Trophoblast cell (in vitro differentiated cells and primary cell): ENCODE results near the gene ZBTB16.

Source experiments
- DNase-seq, 2 donors: peaks; one replicate each; pipeline ENCODE4 v3.0.0-alpha.2; 2016
- H2AFZ ChIP-seq: 2 replicates; pipeline ENCODE4 v1.6.1; 2013; ENCODE audit warnings: low read length, moderate library complexity, mild to moderate bottlenecking; ENCODE audit not compliant: insufficient read depth, poor library complexity
- H2AK5ac ChIP-seq: 2 replicates; pipeline ENCODE4 v1.6.1; 2013; ENCODE audit warnings: mild to moderate bottlenecking, low read length
- H2BK120ac ChIP-seq: 2 replicates; pipeline ENCODE4 v1.6.1; 2013; ENCODE audit warnings: low read length, mild to moderate bottlenecking, moderate library complexity; ENCODE audit not compliant: insufficient read depth, poor library complexity
- H2BK12ac ChIP-seq: 2 replicates; pipeline ENCODE4 v1.6.1; 2013; ENCODE audit warnings: mild to moderate bottlenecking, low read length, moderate library complexity
- H2BK5ac ChIP-seq: 2 replicates; pipeline ENCODE4 v1.6.1; 2013; ENCODE audit warnings: low read length, low read depth, moderate library complexity, mild to moderate bottlenecking; ENCODE audit not compliant: poor library complexity
- H3K14ac ChIP-seq: 2 replicates; pipeline ENCODE4 v1.6.1; 2013; ENCODE audit warnings: mild to moderate bottlenecking, low read length
- H3K18ac ChIP-seq: 2 replicates; pipeline ENCODE4 v1.6.1; 2013; ENCODE audit warnings: mild to moderate bottlenecking, low read length
- H3K23ac ChIP-seq: 2 replicates; pipeline ENCODE4 v1.6.1; 2013; ENCODE audit warnings: low read length
- H3K27ac ChIP-seq: 2 replicates; pipeline ENCODE4 v1.5.1; 2013; ENCODE audit warnings: low read depth, mild to moderate bottlenecking, inconsistent platforms, low read length, moderate library complexity
- H3K27me3 ChIP-seq: 2 replicates; pipeline ENCODE4 v1.6.1; 2013; ENCODE audit warnings: inconsistent platforms, mild to moderate bottlenecking, low read length, moderate library complexity; ENCODE audit not compliant: insufficient read depth
- H3K36me3 ChIP-seq, 2 experiments: 1 replicate in 1 of 2; 2 replicates in 1 of 2; pipeline ENCODE4 v1.6.1; 2013; ENCODE audit warnings: low read length in 2 of 2, mild to moderate bottlenecking in 2 of 2, moderate library complexity in 1 of 2; ENCODE audit not compliant: insufficient read depth in 2 of 2, control insufficient read depth in 1 of 2
- H3K4ac ChIP-seq: 2 replicates; pipeline ENCODE4 v1.6.1; 2013; ENCODE audit warnings: low read depth, mild to moderate bottlenecking, low read length, moderate library complexity
- H3K4me1 ChIP-seq, 2 experiments: 1 replicate in 1 of 2; 2 replicates in 1 of 2; pipeline ENCODE4 v1.6.1; 2013; ENCODE audit warnings: low read length in 2 of 2, mild to moderate bottlenecking in 2 of 2, moderate library complexity in 1 of 2; ENCODE audit not compliant: insufficient read depth in 2 of 2, control insufficient read depth in 1 of 2
- H3K4me2 ChIP-seq: 2 replicates; pipeline ENCODE4 v1.6.1; 2013; ENCODE audit warnings: inconsistent platforms, mild to moderate bottlenecking, low read length, moderate library complexity
- H3K4me3 ChIP-seq: 2 replicates; pipeline ENCODE4 v1.5.1; 2013; ENCODE audit warnings: mild to moderate bottlenecking, low read depth, low read length, inconsistent platforms
- H3K79me1 ChIP-seq: one replicate; pipeline ENCODE4 v1.6.1; 2013; ENCODE audit warnings: low read length
- H3K79me2 ChIP-seq: 2 replicates; pipeline ENCODE4 v1.6.1; 2013; ENCODE audit warnings: low read length, mild to moderate bottlenecking; ENCODE audit not compliant: control insufficient read depth, insufficient read depth, poor library complexity
- H3K9ac ChIP-seq: 2 replicates; pipeline ENCODE4 v1.6.1; 2013; ENCODE audit warnings: mild to moderate bottlenecking, low read length
- H3K9me3 ChIP-seq: 2 replicates; pipeline ENCODE4 v1.6.1; 2013; ENCODE audit warnings: low read depth, mild to moderate bottlenecking, control low read depth, inconsistent platforms, low read length; ENCODE audit not compliant: insufficient read depth
- H4K12ac ChIP-seq: 2 replicates; pipeline ENCODE4 v1.6.1; 2013; ENCODE audit warnings: low read depth, mild to moderate bottlenecking, low read length, moderate library complexity
- H4K8ac ChIP-seq: 2 replicates; pipeline ENCODE4 v1.6.1; 2013; ENCODE audit warnings: low read depth, mild to moderate bottlenecking, low read length, moderate library complexity
- H4K91ac ChIP-seq: one replicate; pipeline ENCODE4 v1.6.1; 2013; ENCODE audit warnings: low read depth, mild to moderate bottlenecking, low read length, moderate library complexity
- WGBS: extraction: QIAGEN DNeasy Blood & Tissue Kit; methylation state at CpG from one replicate; pipeline ENCODE4 v1.1.7; 2013; ENCODE audit warnings: missing lambda C conversion rate; ENCODE audit not compliant: insufficient read length, insufficient coverage; ENCODE audit errors: extremely low coverage; 5-methylcytosine and 5-hydroxymethylcytosine counted together

The ZBTB16 gene

DNA sequence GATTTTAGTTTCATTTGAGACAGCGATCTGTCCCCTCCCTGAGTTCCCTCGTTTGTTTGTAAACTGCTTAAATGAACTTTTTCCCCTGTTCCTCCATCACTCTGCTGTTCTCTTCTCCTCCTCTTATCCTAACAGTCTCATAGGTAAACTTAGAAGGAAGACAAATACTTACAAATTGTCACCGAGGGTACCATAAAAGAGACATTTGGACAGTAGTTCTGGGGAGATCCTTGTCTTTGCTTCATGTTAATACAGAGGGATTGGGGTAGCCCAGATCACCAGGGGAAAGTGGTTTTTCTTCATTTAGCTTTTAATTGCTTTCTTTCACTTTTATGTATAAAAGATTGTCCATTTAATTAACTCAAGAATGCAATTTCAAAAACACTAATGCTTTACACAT lies 46.1 kb downstream of the ZBTB16 start:
- Histone ChIP-seq H4K12ac (no peak overlapping the region), H3K36me3 (no peaks in the 10 kb centered on the region), H2BK5ac (no peak overlapping the region), H2AFZ (no peak overlapping the region), H4K8ac (no peak overlapping the region), H2AK5ac (no peak overlapping the region), H3K4ac (no peak overlapping the region), H3K9me3 (peaks cover 1% of the 10 kb centered on the region), H3K4me2 (no peak overlapping the region), H2BK12ac (no peak overlapping the region), H3K9ac (no peak overlapping the region), H3K4me3 (no peak overlapping the region), H3K79me2 (no peaks in the 10 kb centered on the region), H3K18ac (no peak overlapping the region), H3K79me1 (no peaks in the 10 kb centered on the region), H3K27me3 (no peaks in the 10 kb centered on the region), H3K14ac (no peak overlapping the region), H3K27ac (no peak overlapping the region), H4K91ac (no peak overlapping the region), H3K23ac (no peak overlapping the region), H3K4me1 (no peaks in the 10 kb centered on the region), H2BK120ac (no peak overlapping the region)
- no CpG with 5 or more reads among the region's 3 CpGs for WGBS
- DNase-seq: no peak

DNA sequence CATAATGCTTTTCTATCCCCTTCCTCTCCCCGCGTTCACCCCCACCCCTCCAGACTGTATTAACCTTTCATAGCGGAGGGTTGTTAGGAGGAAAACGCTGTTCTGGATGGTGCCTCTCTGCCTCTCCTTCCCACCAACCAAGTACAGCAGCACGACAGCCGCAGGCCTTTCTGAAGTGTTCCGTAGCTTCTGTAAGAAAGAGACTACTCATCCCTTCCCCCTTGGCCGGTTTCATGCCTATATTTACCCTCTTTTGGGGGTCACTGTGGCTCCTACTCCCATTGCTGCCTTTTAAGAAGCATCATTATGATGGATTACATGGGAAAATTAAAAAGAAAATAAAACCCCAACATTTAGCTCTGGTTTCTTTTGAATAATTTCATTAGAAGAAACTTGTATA lies 46.5 kb downstream of the ZBTB16 start:
- H3K27me3 ChIP-seq: no peaks in the 10 kb centered on the region
- no peak overlapping the region for H3K27ac ChIP-seq
- H3K4ac ChIP-seq: no peak overlapping the region
- no peak overlapping the region for H4K12ac ChIP-seq
- no peak for DNase-seq
- no peak overlapping the region for H3K4me3 ChIP-seq
- no peak overlapping the region for H2BK120ac ChIP-seq
- H2AFZ ChIP-seq: no peak overlapping the region
- no peak overlapping the region for H4K8ac ChIP-seq
- H3K4me2 ChIP-seq: no peak overlapping the region
- H4K91ac ChIP-seq: no peak overlapping the region
- no peak overlapping the region for H2AK5ac ChIP-seq
- H3K4me1 ChIP-seq: no peaks in the 10 kb centered on the region
- H3K79me1 ChIP-seq: no peaks in the 10 kb centered on the region
- no peak overlapping the region for H3K14ac ChIP-seq
- WGBS: 100% methylated on average over 2 of the region's 8 CpGs
- no peak overlapping the region for H2BK5ac ChIP-seq
- H3K36me3 ChIP-seq: no peaks in the 10 kb centered on the region
- H3K79me2 ChIP-seq: no peaks in the 10 kb centered on the region
- H3K9ac ChIP-seq: no peak overlapping the region
- no peak overlapping the region for H3K18ac ChIP-seq
- H3K23ac ChIP-seq: no peak overlapping the region
- peaks cover 1% of the 10 kb centered on the region for H3K9me3 ChIP-seq
- H2BK12ac ChIP-seq: no peak overlapping the region

GRCh38 chr11:114106986-114107385 lies 47.5 kb downstream of the ZBTB16 start:
- Histone ChIP-seq H4K8ac (no peak overlapping the region), H2BK5ac (no peak overlapping the region), H2AK5ac (no peak overlapping the region), H3K27ac (no peak overlapping the region), H3K9me3 (peaks cover 1% of the 10 kb centered on the region), H3K4me3 (no peak overlapping the region), H4K12ac (no peak overlapping the region), H2BK12ac (no peak overlapping the region), H3K27me3 (no peaks in the 10 kb centered on the region), H2BK120ac (no peak overlapping the region), H3K14ac (no peak overlapping the region), H3K4me2 (no peak overlapping the region), H3K4ac (no peak overlapping the region), H3K9ac (no peak overlapping the region), H4K91ac (no peak overlapping the region), H3K36me3 (no peaks in the 10 kb centered on the region), H2AFZ (no peak overlapping the region), H3K4me1 (no peaks in the 10 kb centered on the region), H3K23ac (no peak overlapping the region), H3K79me1 (no peaks in the 10 kb centered on the region), H3K79me2 (no peaks in the 10 kb centered on the region), H3K18ac (no peak overlapping the region)
- no CpG with 5 or more reads among the region's 6 CpGs for WGBS
- DNase-seq: no peak

- H3K4me3 ChIP-seq: no peak overlapping the region
- no peak overlapping the region for H3K14ac ChIP-seq
- no peak overlapping the region for H3K23ac ChIP-seq
- no peak overlapping the region for H3K27ac ChIP-seq
- WGBS: no CpG with 5 or more reads among the region's 10 CpGs
- no peak overlapping the region for H3K4ac ChIP-seq
- H4K91ac ChIP-seq: no peak overlapping the region
- no peaks in the 10 kb centered on the region for H3K79me1 ChIP-seq
- H3K18ac ChIP-seq: no peak overlapping the region
- DNase-seq: no peak
- H2BK5ac ChIP-seq: no peak overlapping the region
- H3K4me2 ChIP-seq: no peak overlapping the region
- no peak overlapping the region for H2BK120ac ChIP-seq
- no peak overlapping the region for H4K8ac ChIP-seq
- H3K36me3 ChIP-seq: no peaks in the 10 kb centered on the region
- H3K4me1 ChIP-seq: no peaks in the 10 kb centered on the region
- H4K12ac ChIP-seq: no peak overlapping the region
- no peak overlapping the region for H2AK5ac ChIP-seq
- no peak overlapping the region for H3K9ac ChIP-seq
- no peak overlapping the region for H2AFZ ChIP-seq
- no peaks in the 10 kb centered on the region for H3K79me2 ChIP-seq
- H3K27me3 ChIP-seq: no peaks in the 10 kb centered on the region
- H3K9me3 ChIP-seq: peaks cover 1% of the 10 kb centered on the region
- H2BK12ac ChIP-seq: no peak overlapping the region
Measured at GRCh38 chr11:114108501-114109205, 49.1 kb downstream of the ZBTB16 start.
